ENCODE measurements around the gene MAPKBP1.
A peak's percentile ranks its signal among the peaks of the same experiment; 100 is the strongest.

The MAPKBP1 gene

DNA sequence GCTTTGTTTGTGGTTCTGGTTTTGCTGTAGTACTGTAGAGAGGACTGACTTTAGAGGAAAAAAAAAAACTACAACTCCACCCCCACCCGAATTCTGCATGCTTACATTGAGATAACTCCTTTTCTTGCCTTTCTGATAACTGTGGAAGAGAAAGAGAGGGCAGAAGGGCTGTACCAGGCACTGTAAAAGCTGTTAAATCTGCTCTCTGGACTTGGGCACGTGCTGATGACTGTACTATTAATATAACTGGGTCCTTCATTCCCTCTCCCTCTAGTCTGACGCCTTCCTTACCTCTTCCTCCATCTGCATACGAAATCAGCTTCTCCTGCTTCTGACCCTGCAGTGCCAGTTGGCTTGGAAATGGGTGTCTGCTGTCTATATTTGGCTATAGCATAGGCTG, 15.0 kb downstream of the MAPKBP1 start:
- DNase-seq: no peak

GRCh38 chr15:41789662-41790061, 15.4 kb downstream of the MAPKBP1 start:
- DNase-seq: no peak

- no peak for DNase-seq
These were observed 15.9 kb downstream of the MAPKBP1 start for GRCh38 chr15:41790169-41790568.

GRCh38 chr15:41790756-41791546, 16.7 kb downstream of the MAPKBP1 start:
- DNase-seq: no peak

DNA sequence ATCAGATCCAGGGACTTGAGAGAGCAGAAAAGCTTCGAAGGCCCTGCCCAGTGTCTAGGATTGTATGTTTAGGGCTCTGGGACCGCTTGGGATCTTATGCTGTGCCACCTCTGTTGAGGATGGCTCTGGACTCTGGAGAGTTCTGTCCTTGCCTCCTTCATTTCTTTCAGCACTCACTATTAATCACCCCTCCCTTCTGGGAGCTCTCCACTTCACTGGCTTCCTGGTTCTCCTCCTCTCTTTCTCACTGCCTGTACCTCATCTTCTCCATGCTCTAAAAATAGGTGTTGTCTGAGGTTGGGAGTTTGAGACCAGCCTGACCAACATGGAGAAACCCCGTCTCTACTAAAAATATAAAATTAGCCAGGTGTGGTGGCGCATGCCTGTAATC, 17.3 kb downstream of the MAPKBP1 start:
- DNase-seq: no peak

DNA sequence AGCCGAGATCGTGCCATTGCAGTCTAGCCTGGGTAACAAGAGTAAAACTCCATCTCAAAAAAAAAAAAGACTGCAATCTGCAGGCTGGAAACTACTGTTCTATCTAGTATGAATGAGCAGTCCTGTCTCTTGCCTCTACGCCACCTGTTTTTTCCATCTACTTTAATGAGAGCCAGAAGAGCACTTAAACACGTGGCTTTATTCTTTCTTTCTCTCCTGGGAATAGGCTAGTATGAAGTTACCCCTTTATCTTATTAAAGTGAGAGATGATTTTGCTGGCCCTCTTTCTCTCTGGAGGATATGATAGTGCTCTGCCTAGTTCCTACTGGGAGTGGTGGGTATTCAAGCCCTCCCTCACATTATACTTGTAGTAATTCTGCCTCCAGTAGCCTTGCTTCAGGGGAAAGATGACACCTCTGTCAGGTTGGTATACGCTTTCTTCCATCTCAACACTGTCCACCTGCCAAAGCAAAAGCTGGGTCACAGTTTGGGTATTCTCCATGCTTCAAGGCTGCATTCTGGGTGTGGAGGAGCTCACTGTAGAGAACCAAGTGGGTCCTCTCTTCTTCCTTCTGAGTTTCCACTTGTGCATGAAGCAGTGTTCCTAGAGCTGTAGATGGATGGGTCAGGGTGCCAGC, 17.8 kb downstream of the MAPKBP1 start:
- no peak for DNase-seq

- no peak for DNase-seq
These were observed 19.8 kb downstream of the MAPKBP1 start for GRCh38 chr15:41794081-41794480.

- DNase-seq: no peak
These were observed 21.9 kb downstream of the MAPKBP1 start for GRCh38 chr15:41795996-41796856.

GRCh38 chr15:41797201-41797944, 23.1 kb downstream of the MAPKBP1 start:
- peak; percentile 60 for DNase-seq

- DNase-seq: no peak
These were observed 24.6 kb downstream of the MAPKBP1 start for GRCh38 chr15:41798607-41799487.

DNA sequence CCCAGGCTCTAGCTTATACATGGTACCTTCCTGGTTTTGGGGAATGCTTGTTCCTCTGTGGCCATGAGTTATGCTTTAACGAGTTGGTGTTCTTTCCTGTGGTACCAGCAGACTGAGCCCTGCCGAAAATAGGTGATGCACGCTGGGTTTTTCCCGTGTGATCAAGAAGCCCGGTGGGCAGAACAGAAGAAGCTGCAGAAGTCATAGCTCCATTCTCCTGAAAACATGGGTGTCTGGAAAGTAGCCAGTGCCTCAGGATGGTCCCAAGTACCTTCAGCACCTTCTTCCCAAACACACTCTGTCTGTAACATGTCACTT, 25.2 kb downstream of the MAPKBP1 start:
- DNase-seq: no peak

DNA sequence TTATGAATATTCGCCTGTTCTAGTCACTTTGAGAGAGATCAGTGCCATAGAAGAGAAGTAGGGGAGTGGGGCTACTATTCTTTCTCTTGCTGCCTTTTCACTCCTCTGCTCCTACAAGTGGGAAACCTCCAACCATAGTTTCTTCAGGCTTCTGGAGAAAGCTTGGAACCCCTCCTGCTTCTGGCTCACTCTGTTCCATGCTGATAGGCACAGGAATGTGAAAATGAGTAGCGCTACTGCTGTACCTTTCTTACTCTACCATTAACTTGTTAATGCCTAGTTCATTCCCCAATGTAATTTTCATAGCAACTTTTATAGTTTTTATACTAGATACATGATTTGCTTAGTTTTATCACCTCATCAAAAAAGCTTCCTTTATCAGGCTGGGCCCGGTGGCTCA, 26.9 kb downstream of the MAPKBP1 start:
- DNase-seq: no peak

DNA sequence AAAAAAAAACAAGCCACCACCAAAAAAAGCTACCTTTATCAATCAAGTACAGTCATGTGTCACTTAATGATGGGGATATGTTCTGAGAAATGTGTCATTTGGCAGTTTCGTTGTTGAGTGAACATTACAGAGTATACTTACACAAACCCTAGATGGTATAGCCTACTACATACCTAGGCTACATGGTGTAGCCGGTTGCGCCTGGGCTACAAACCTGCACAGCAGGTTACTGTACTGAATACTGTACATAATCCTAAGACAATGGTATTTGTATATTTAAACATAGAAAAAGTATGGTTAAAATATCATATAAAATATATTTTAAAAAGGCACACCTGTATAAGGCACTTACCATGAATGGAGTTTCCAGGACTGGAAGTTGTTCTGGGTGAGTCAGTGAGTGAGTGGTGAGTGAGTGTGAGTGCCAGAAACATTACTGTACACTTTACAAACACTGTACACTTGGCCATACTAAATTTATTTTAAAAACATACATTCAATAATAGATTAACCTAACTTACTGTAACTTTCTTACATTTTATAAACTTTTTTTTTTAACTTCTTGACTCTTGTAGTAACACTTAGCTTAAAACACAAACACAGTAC, 27.7 kb downstream of the MAPKBP1 start:
- no peak for DNase-seq

DNA sequence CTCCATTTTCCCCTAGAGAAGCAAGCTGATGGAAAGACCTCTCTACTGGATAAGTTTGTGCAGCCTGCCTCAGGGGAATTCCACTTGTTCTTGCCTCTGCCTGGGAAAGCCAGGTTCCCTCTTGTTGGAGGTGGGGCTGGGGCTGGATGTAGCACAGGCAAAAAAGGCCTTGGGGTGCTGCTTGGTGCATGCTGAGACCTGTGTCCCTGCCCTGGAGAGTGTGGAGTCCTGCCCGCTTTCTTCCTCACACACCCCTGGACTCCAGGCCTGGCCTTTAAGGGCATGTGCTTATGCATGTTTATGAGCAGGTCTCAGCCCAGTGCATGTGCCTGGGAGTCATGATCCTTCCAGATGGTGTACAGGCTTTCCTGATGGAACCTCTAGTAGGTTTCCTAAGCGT, 30.1 kb downstream of the MAPKBP1 start:
- no peak for DNase-seq

DNA sequence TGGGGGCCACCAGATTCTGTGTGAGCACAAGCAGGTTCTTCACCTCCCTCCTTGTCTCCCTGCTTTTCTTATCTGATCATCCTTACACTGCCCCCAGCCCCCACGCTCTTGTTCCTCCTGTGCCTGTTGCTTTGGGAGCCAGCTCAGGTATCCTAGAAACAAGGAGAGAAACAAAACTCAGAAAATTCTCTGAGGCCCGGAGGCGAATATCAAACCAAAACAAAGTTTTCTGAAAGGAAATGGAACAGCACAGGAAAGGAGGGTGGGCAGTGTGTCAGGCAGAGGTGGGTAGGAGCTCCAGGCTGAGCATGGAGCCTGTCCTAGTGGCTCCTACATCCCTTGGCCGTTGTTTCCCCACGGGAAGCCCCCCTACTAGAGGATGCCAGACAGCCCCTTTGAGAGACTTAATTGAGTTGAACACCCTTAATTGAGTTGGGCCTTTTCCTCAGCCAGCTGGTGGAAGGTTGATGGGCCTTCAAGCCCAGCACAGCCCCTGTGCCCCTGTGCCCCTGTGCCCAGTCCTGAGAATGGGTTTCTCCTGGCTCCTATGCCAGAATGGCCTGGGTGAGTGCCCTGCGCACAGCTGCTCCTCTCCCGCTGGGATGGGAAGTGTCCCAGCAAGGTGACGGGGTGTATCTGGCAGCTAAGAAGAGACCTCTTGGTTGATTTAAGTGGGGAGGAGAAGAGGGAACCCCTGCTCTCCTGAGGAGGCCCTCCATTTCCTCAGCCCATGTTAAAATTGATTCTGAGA, 30.8 kb downstream of the MAPKBP1 start:
- no peak for DNase-seq

DNA sequence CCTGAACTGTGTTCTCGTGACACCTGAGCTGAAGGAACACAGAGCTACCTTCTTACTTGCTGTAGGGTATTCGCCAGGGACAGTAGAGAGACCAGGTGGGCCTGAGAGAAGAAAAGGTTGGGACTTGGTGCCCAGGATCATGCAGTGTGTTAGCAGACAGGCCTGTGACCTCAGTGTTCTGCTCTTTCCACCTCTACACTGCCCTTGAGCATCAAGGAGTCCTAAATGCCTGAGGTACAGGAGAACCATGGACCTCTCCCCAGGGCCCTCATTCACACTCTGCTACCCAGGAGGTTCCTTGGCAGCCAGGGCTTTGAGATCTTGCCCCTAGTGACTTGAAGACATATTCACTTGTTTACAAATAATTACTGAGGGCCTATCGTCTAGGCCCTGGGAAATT, 31.4 kb downstream of the MAPKBP1 start:
- DNase-seq: no peak

DNA sequence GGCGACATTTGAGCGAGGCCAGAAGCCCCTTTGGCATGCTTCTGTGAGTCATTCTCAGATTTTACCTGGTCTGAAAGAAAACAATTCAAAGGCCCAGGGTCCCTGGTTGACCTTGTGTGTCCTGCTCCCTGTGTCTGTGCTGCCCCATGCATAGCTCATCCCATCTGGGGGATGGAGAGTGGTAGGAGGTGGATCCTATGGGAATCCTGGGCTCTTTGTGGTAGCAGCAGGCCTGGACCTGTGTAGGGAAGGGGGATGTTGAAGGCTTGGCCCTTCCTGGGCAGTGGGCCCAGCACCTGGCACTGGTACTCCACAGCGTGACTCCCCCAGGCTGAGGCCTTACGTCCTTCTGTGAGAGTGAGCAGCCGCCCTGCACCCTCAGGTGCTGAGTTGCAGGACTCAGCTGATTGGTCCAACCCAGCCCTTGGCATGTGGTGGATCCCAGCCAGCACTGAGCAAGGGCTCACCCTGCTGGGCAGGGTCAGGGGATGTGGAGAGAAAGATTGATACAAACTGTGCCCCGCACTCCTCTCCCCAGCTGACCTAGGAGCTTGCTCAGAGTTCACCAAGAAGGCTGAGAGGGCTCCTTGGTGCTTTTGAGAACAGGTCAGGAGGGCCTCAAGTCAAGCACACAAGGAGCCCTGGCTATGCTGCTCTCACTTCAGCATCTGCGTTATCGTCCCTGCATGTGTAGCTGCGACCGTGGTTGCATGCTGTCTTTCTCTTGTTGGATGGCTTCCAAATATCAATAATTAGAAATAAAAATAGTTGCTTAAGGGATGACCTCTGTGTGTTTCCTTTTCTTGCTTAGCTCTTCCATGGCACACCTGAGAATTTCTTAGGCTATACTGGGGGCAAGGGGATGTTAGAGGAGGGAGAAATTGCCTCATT, 32.3 kb downstream of the MAPKBP1 start:
- no peak for DNase-seq

DNA sequence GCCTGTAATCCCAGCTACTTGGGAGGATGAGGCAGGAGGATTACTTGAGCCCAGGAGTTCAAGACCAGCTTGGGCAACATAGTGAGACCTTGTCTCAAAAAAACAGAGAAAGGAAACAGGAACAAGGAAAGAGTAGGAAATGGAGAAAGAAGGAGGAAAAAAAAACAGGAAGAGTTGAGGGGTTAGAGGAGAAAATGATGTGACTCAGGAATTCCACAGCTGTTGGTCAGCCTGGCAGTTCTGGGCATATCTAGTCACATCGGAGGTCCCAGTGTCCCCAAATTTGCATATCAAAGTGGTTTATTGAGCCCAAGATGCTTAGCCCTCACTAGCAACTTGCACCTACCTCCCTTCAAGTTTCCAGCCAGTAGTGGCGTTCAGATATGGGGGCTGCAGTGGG, 34.8 kb downstream of the MAPKBP1 start:
- peak; percentile 40 for DNase-seq

DNA sequence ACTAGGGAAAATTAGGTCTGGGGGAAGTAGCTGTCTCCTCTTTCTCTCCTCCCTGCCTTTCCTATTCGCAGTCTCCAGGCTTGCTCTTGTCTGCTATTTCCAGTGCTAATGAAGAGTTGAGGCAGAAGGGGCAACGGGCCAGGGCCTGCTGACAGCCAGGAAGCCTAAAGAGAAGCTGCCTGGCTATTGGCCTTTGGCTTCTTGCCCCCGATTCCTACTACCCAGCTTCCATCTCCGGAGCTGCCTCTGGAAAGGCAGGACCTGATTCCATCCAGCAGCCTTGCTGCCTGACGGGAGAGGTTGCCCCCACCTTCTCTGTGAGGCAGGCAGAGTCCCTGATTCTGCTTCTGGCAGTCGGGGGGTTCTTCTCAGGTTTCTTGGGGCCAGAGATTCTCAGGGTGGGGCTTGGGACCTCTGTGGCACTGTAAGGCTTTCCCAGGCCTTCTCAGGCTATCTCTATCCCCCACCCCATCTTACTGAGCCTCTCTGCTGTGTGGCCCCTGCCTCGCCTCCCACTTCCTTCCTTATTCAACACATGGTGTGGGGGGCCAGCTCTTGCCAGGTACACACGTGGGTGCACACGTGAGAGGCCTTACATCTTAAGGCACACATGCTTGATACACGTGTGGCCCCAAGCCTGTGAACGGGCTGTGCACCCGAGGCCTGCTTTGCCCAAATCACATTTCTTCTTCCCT, 35.4 kb downstream of the MAPKBP1 start:
- no peak for DNase-seq

Measured in suppressor macrophage treated with lipopolysaccharide for 4 hours (primary cell).